Measurements from ENCODE around the gene OR6C6. TPM values are rescaled to one million over a fixed set of nuclear protein-coding genes. Genes with fewer than 3 reads are reported as not detected.
"Not testable (repeated sequence)": the region's sequence is repeated elsewhere in the genome, so short reads cannot be mapped to it uniquely, and the experiment has no call there.

Gene OR6C6
- not detected for total RNA-seq

DNA sequence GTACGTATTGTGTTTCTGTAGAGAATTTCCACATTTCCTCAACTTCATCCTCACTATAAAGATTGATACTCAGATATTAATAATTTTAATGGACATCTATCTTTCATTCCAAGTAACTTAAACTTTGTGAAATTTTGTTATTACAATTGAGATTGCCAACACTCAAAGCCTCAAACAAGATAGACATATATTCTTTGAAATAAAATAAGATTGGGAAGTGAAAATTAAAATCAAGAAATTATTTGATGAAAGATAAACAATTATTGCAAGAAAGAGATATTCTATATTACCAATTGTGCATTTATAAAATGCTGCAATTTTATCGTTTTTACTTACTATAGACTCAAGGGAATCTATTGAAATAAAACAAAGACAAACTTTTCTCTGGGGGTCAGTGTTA is at the start of gene OR6C6:
OR6C6 (minus strand) TSS at position 101 of the 400 bp plus-strand sequence. CDS start 1,337 bp downstream, outside the sequence.
- Histone ChIP-seq H3K36me3 (ENCODE audit: control insufficient read depth in 3 of 3, insufficient read depth in 3 of 3, low read length in 3 of 3) (no peaks in the 10 kb centered on the region), H3K9ac (ENCODE audit: low read depth in 1 of 3, low read length in 3 of 3) (no peak within 1 kb of the TSS), H3K27ac (ENCODE audit: low read depth, low read length) (no peak within 1 kb of the TSS)

DNA sequence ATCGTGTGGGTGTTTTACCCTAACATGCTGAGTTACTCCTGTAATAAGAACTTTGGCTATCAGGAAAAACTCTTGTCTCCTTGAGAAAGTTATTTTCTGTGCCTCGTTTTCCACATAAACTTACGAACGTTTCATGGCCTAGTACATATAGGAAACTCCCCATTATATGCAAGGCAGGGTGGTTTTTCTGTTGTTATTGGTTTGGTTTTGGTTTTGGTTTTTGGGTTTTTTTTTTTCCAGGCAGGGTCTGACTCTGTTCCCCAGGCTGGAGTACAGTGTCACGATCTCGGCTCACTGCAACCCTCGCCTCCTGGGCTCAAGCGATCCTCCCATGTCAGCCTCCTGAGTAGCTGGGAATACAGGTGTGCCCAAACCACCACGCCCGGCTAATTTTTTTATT is 39.6 kb upstream of the OR6C6 start:
- H3K9me3 ChIP-seq (ENCODE audit: control insufficient read depth in 3 of 3, low read length in 3 of 3) = no peaks in the 10 kb centered on the region
- no peak overlapping the region for H3K9ac ChIP-seq (ENCODE audit: low read depth in 1 of 3, low read length in 3 of 3)
- H3K27me3 ChIP-seq (ENCODE audit: control insufficient read depth in 3 of 3, insufficient read depth in 3 of 3, low read length in 3 of 3) = no peaks in the 10 kb centered on the region
- no peaks in the 10 kb centered on the region for H3K36me3 ChIP-seq (ENCODE audit: control insufficient read depth in 3 of 3, insufficient read depth in 3 of 3, low read length in 3 of 3)
- no peak overlapping the region for H3K27ac ChIP-seq (ENCODE audit: low read depth, low read length)
- H3K4me1 ChIP-seq (ENCODE audit: control insufficient read depth in 3 of 3, insufficient read depth in 3 of 3, low read length in 3 of 3) = no peaks in the 10 kb centered on the region
- H3K4me3 ChIP-seq (ENCODE audit: low read length in 3 of 3) = no peak overlapping the region

More for the DNA sequence above, at the start of gene OR6C6:
- Histone ChIP-seq H3K9me3 (ENCODE audit: control insufficient read depth in 3 of 3, low read length in 3 of 3) (no peaks in the 10 kb centered on the region), H3K4me1 (ENCODE audit: control insufficient read depth in 3 of 3, insufficient read depth in 3 of 3, low read length in 3 of 3) (no peaks in the 10 kb centered on the region), H3K4me3 (ENCODE audit: low read length in 3 of 3) (no peak within 1 kb of the TSS), H3K27me3 (ENCODE audit: control insufficient read depth in 3 of 3, insufficient read depth in 3 of 3, low read length in 3 of 3) (no peaks in the 10 kb centered on the region)

DNA sequence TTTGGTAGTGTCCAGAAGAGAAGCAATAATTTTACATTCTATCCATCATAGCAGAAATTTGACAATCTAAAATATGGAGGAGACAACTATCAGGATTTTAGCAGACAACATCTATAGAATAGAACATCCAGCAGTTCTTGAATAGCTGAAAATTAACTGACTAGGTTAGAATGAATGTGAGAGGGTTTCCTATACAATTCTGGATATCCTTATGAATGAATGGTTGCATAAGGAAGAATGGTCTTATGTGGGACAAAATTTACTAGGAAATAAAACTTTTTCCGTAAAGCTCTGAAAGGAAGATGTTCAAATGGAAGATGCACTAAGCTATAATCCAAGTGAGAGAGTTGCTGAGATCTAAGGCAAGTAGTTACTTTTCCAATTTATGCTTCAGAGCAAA is 34.1 kb upstream of the OR6C6 start, which contains the start of gene OR6C3:
OR6C3 (plus strand) TSS at position 301 of the 400 bp plus-strand sequence. CDS start 955 bp downstream, outside the sequence.
- no peaks in the 10 kb centered on the region for H3K4me1 ChIP-seq (ENCODE audit: control insufficient read depth in 3 of 3, insufficient read depth in 3 of 3, low read length in 3 of 3)
- no peak within 1 kb of the TSS for H3K27ac ChIP-seq (ENCODE audit: low read depth, low read length)
- H3K4me3 ChIP-seq (ENCODE audit: low read length in 3 of 3) = no peak within 1 kb of the TSS
- no peaks in the 10 kb centered on the region for H3K9me3 ChIP-seq (ENCODE audit: control insufficient read depth in 3 of 3, low read length in 3 of 3)
- no peaks in the 10 kb centered on the region for H3K36me3 ChIP-seq (ENCODE audit: control insufficient read depth in 3 of 3, insufficient read depth in 3 of 3, low read length in 3 of 3)
- no peak within 1 kb of the TSS for H3K9ac ChIP-seq (ENCODE audit: low read depth in 1 of 3, low read length in 3 of 3)
- H3K27me3 ChIP-seq (ENCODE audit: control insufficient read depth in 3 of 3, insufficient read depth in 3 of 3, low read length in 3 of 3) = no peaks in the 10 kb centered on the region

DNA sequence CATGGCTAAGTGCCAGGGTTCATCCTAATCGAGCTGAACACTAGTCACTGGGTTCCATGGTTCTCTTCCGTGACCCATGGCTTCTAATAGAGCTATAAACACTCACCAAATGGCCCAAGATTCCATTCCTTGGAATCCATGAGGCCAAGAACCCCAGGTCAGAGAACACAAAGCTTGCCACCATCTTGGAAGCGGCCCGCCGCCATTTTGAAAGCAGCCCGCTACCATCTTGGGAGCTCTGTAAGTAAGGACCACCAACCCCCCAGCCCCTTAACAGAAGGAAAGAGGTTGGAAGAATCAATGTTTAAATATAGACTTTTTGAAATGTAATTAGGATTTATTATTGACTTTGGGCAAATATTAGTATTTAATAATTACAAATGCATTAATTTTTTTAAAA is 29.4 kb upstream of the OR6C6 start:
- H3K9me3 ChIP-seq (ENCODE audit: control insufficient read depth in 3 of 3, low read length in 3 of 3); H3K27ac ChIP-seq (ENCODE audit: low read depth, low read length); H3K36me3 ChIP-seq (ENCODE audit: control insufficient read depth in 3 of 3, insufficient read depth in 3 of 3, low read length in 3 of 3); H3K27me3 ChIP-seq (ENCODE audit: control insufficient read depth in 3 of 3, insufficient read depth in 3 of 3, low read length in 3 of 3); H3K4me1 ChIP-seq (ENCODE audit: control insufficient read depth in 3 of 3, insufficient read depth in 3 of 3, low read length in 3 of 3); H3K9ac ChIP-seq (ENCODE audit: low read depth in 1 of 3, low read length in 3 of 3); H3K4me3 ChIP-seq (ENCODE audit: low read length in 3 of 3): not testable (repeated sequence)

DNA sequence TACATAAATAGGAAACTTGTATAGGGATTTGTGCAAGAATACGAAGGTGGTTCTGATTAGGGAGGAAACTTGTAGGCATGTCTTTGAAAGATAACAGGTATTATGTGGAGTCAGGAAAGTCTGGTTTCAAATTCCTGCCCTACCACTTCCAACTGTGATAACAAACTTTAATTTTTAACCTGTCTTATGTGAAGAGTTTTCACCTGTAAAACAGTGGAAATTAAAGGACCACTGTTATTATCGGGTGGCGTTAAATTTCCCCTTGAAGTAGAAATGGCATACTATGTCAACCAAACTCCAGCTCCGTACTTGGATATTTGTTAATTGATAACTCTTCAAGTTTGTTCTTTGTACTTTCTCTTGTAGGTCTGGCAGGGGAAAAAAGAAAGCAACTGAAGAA is 23.8 kb upstream of the OR6C6 start:
- Histone ChIP-seq H3K27me3 (ENCODE audit: control insufficient read depth in 3 of 3, insufficient read depth in 3 of 3, low read length in 3 of 3) (no peaks in the 10 kb centered on the region), H3K36me3 (ENCODE audit: control insufficient read depth in 3 of 3, insufficient read depth in 3 of 3, low read length in 3 of 3) (no peaks in the 10 kb centered on the region), H3K9ac (ENCODE audit: low read depth in 1 of 3, low read length in 3 of 3) (no peak overlapping the region), H3K4me1 (ENCODE audit: control insufficient read depth in 3 of 3, insufficient read depth in 3 of 3, low read length in 3 of 3) (no peaks in the 10 kb centered on the region), H3K9me3 (ENCODE audit: control insufficient read depth in 3 of 3, low read length in 3 of 3) (no peaks in the 10 kb centered on the region), H3K4me3 (ENCODE audit: low read length in 3 of 3) (no peak overlapping the region), H3K27ac (ENCODE audit: low read depth, low read length) (no peak overlapping the region)

DNA sequence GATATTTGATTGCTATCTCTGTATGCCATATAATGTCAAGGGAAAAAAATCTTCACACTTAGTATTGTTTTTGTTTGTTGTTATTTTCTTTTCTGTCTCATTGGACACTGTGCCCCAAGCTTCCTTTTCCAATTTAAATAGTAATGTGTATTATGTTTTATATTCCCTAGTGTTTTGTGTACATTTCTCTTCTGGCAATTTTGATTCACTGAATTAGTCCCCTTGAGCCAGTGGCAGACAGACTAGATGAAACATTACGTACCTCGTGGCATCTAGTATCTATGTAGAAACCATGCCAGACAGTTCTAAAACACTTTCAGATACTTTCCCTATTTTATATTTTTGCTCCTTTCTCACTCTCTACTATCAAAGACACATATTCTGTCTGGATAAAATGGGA is 17.7 kb upstream of the OR6C6 start, which contains the start of gene OR6C1:
OR6C1 (plus strand) TSS at position 301 of the 400 bp plus-strand sequence. CDS start 6,257 bp downstream, outside the sequence.
- H3K9me3 ChIP-seq (ENCODE audit: control insufficient read depth in 3 of 3, low read length in 3 of 3) = no peaks in the 10 kb centered on the region
- no peak within 1 kb of the TSS for H3K9ac ChIP-seq (ENCODE audit: low read depth in 1 of 3, low read length in 3 of 3)
- H3K4me3 ChIP-seq (ENCODE audit: low read length in 3 of 3) = no peak within 1 kb of the TSS
- H3K4me1 ChIP-seq (ENCODE audit: control insufficient read depth in 3 of 3, insufficient read depth in 3 of 3, low read length in 3 of 3) = no peaks in the 10 kb centered on the region
- no peaks in the 10 kb centered on the region for H3K27me3 ChIP-seq (ENCODE audit: control insufficient read depth in 3 of 3, insufficient read depth in 3 of 3, low read length in 3 of 3)
- no peak within 1 kb of the TSS for H3K27ac ChIP-seq (ENCODE audit: low read depth, low read length)
- no peaks in the 10 kb centered on the region for H3K36me3 ChIP-seq (ENCODE audit: control insufficient read depth in 3 of 3, insufficient read depth in 3 of 3, low read length in 3 of 3)

DNA sequence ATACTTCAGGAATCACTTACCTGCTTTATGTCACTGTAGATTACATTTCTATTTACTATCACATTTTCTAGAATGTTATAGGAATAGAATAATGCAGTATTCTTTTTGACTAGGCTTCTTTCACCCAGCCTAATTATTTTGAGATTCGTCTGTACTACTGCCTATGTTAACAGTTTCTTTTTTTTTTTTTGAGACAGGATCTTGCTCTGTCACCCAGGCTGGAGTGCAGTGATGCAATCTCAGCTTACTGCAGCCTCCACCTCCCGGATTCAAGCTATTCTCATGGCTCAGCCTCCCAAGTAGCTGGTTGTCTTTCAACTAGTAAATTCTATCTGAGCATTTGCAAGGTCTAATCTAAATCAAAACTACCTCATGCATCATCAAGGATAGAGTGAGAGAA is 6.4 kb downstream of the OR6C6 start:
- Histone ChIP-seq H3K4me1 (ENCODE audit: control insufficient read depth in 3 of 3, insufficient read depth in 3 of 3, low read length in 3 of 3) (no peaks in the 10 kb centered on the region), H3K27me3 (ENCODE audit: control insufficient read depth in 3 of 3, insufficient read depth in 3 of 3, low read length in 3 of 3) (no peaks in the 10 kb centered on the region), H3K9me3 (ENCODE audit: control insufficient read depth in 3 of 3, low read length in 3 of 3) (no peaks in the 10 kb centered on the region), H3K27ac (ENCODE audit: low read depth, low read length) (no peak overlapping the region), H3K9ac (ENCODE audit: low read depth in 1 of 3, low read length in 3 of 3) (no peak overlapping the region), H3K36me3 (ENCODE audit: control insufficient read depth in 3 of 3, insufficient read depth in 3 of 3, low read length in 3 of 3) (no peaks in the 10 kb centered on the region), H3K4me3 (ENCODE audit: low read length in 3 of 3) (no peak overlapping the region)

DNA sequence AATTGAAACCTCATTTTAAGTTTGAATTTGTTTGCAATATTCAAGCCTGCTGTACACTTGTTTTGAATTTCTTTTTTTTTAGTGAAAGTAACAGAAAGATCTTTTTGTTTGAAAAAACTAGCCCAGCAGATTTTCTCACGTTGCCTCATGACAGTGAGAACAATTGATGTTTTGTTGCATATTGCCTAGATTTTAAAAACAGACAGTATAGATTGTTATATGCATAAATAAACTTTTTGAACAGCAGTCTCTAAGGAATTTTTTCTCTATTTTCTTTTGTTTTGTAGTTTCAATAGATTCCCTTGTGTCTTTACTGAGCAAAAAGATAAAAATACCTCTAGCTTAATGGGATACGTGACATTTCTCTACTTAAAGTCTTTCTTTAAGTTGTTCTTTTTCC is 15.4 kb downstream of the OR6C6 start:
- no peaks in the 10 kb centered on the region for H3K27me3 ChIP-seq (ENCODE audit: control insufficient read depth in 3 of 3, insufficient read depth in 3 of 3, low read length in 3 of 3)
- no peaks in the 10 kb centered on the region for H3K36me3 ChIP-seq (ENCODE audit: control insufficient read depth in 3 of 3, insufficient read depth in 3 of 3, low read length in 3 of 3)
- H3K9ac ChIP-seq (ENCODE audit: low read depth in 1 of 3, low read length in 3 of 3) = no peak overlapping the region
- H3K9me3 ChIP-seq (ENCODE audit: control insufficient read depth in 3 of 3, low read length in 3 of 3) = peaks cover 0 to 4% (median 0%) of the 10 kb centered on the region in 3 donors
- H3K4me3 ChIP-seq (ENCODE audit: low read length in 3 of 3) = no peak overlapping the region
- H3K4me1 ChIP-seq (ENCODE audit: control insufficient read depth in 3 of 3, insufficient read depth in 3 of 3, low read length in 3 of 3) = no peaks in the 10 kb centered on the region
- H3K27ac ChIP-seq (ENCODE audit: low read depth, low read length) = no peak overlapping the region

DNA sequence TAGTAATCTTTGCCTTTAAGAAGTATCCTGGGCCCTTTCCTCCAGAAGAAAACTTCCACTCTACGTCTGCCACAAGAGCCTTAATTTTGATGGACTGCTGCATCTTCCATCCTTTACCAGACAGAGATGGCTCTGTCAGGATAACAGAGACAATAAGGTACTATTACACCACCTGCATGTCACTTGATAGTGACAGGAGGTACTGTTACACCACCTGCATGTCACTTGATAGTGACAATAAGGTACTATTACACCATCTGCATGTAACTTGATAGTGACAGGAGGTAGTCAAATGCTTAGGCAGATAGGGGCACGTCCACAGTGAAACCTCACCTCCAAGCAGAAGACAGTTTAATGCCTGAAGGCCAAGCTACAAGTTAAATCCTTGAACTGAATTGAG is 38.1 kb downstream of the OR6C6 start:
- H3K9ac ChIP-seq (ENCODE audit: low read depth in 1 of 3, low read length in 3 of 3) = no peak overlapping the region
- no peak overlapping the region for H3K27ac ChIP-seq (ENCODE audit: low read depth, low read length)
- no peaks in the 10 kb centered on the region for H3K27me3 ChIP-seq (ENCODE audit: control insufficient read depth in 3 of 3, insufficient read depth in 3 of 3, low read length in 3 of 3)
- H3K36me3 ChIP-seq (ENCODE audit: control insufficient read depth in 3 of 3, insufficient read depth in 3 of 3, low read length in 3 of 3) = no peaks in the 10 kb centered on the region
- no peaks in the 10 kb centered on the region for H3K9me3 ChIP-seq (ENCODE audit: control insufficient read depth in 3 of 3, low read length in 3 of 3)
- H3K4me1 ChIP-seq (ENCODE audit: control insufficient read depth in 3 of 3, insufficient read depth in 3 of 3, low read length in 3 of 3) = no peaks in the 10 kb centered on the region
- no peak overlapping the region for H3K4me3 ChIP-seq (ENCODE audit: low read length in 3 of 3)

DNA sequence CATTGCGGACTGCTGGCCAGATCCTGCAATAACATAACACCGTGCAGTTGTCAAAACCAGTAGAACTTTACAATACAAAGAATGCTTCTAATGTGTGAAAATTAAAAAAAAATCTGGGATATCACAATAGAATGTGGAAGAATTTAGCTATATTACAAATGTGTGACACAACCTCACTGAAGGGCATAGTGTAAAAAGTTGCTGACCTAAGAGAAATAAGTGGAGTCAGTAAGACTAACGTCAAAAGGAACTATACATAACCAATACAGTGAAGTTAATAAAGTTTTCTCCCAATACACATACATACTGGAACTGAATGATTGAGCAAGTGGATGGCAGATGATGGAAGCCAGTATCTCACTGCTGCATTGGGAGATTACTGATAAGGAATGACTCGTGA is 39.5 kb downstream of the OR6C6 start:
- Histone ChIP-seq H3K4me1 (ENCODE audit: control insufficient read depth in 3 of 3, insufficient read depth in 3 of 3, low read length in 3 of 3) (no peaks in the 10 kb centered on the region), H3K9ac (ENCODE audit: low read depth in 1 of 3, low read length in 3 of 3) (no peak overlapping the region), H3K9me3 (ENCODE audit: control insufficient read depth in 3 of 3, low read length in 3 of 3) (no peaks in the 10 kb centered on the region), H3K27me3 (ENCODE audit: control insufficient read depth in 3 of 3, insufficient read depth in 3 of 3, low read length in 3 of 3) (no peaks in the 10 kb centered on the region), H3K27ac (ENCODE audit: low read depth, low read length) (no peak overlapping the region), H3K36me3 (ENCODE audit: control insufficient read depth in 3 of 3, insufficient read depth in 3 of 3, low read length in 3 of 3) (no peaks in the 10 kb centered on the region), H3K4me3 (ENCODE audit: low read length in 3 of 3) (no peak overlapping the region)

DNA sequence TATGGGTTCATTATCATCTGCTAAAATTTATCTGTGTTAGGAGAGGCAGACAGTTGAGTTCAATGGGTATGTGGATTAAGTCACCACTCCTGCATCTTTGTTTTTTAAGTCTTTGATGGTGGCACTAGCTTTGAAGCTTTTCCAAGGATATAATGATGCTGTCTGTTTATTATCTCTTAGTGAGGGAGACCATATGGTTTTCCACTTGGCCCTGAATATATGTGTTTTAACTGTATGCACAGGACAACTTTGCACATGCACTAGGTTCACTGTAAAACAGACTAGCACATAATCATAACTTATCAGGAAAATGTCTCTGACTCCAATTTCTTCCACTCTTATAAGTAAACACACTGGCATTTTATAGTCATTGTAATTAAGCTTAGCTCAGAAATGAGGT is 43.1 kb downstream of the OR6C6 start:
- Histone ChIP-seq H3K27ac (ENCODE audit: low read depth, low read length) (no peak overlapping the region), H3K9me3 (ENCODE audit: control insufficient read depth in 3 of 3, low read length in 3 of 3) (no peaks in the 10 kb centered on the region), H3K9ac (ENCODE audit: low read depth in 1 of 3, low read length in 3 of 3) (no peak overlapping the region), H3K36me3 (ENCODE audit: control insufficient read depth in 3 of 3, insufficient read depth in 3 of 3, low read length in 3 of 3) (no peaks in the 10 kb centered on the region), H3K4me3 (ENCODE audit: low read length in 3 of 3) (no peak overlapping the region), H3K4me1 (ENCODE audit: control insufficient read depth in 3 of 3, insufficient read depth in 3 of 3, low read length in 3 of 3) (no peaks in the 10 kb centered on the region), H3K27me3 (ENCODE audit: control insufficient read depth in 3 of 3, insufficient read depth in 3 of 3, low read length in 3 of 3) (no peaks in the 10 kb centered on the region)
